Thyroid gland (tissue), 4 donors: ENCODE data around the gene NPIPA5.
"Not testable (repeated sequence)": the region's sequence is repeated elsewhere in the genome, so short reads cannot be mapped to it uniquely, and the experiment has no call there.

Experiments
- POLR2A ChIP-seq, 2 donors: fragments of 450-650 bp; IDR thresholded peaks; one replicate each; pipeline ENCODE4 v1.6.1; 2017; ENCODE audit warnings: antibody characterized with exemption in 2 of 2, mild to moderate bottlenecking in 2 of 2, moderate library complexity in 1 of 2
- TF ChIP-seq, protein P1 (sequence below), 6 experiments: fragments of 200-600 bp in 3 of 6; fragments of 450-650 bp in 3 of 6; sonication (generic) in 3 of 6; IDR thresholded peaks; one replicate each; pipeline ENCODE4 v1.5.1; 2016 to 2019; ENCODE audit warnings: antibody characterized with exemption in 6 of 6, mild to moderate bottlenecking in 2 of 6, inconsistent platforms in 1 of 6, moderate library complexity in 1 of 6

DNA sequence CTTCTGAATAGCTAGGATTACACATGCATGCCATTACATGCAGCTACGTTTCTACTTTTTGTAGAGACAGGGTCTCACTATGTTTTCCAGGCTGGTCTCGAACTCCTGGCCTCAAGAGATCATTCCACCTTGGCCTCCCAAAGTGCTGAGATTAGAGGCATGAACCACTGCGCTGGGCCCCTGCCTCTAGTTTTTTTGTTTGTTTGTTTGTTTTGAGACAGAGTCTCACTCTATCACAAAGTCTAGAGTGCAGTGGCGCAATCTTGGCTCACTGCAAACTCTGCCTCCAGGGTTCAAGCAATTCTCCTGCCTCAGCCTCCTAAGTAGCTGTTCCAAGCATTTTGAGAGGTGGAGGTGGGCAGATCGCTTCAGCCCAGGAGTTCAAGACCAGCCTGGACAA lies 43.6 kb upstream of the NPIPA5 start:
- TF ChIP-seq, protein P1, sequence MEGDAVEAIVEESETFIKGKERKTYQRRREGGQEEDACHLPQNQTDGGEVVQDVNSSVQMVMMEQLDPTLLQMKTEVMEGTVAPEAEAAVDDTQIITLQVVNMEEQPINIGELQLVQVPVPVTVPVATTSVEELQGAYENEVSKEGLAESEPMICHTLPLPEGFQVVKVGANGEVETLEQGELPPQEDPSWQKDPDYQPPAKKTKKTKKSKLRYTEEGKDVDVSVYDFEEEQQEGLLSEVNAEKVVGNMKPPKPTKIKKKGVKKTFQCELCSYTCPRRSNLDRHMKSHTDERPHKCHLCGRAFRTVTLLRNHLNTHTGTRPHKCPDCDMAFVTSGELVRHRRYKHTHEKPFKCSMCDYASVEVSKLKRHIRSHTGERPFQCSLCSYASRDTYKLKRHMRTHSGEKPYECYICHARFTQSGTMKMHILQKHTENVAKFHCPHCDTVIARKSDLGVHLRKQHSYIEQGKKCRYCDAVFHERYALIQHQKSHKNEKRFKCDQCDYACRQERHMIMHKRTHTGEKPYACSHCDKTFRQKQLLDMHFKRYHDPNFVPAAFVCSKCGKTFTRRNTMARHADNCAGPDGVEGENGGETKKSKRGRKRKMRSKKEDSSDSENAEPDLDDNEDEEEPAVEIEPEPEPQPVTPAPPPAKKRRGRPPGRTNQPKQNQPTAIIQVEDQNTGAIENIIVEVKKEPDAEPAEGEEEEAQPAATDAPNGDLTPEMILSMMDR (IDR thresholded peaks at IDR 0.05): not testable (repeated sequence)
- TF ChIP-seq POLR2A (IDR thresholded peaks at IDR 0.05): not testable (repeated sequence)
